Type B pancreatic cell (in vitro differentiated cells): ENCODE results near the gene RBBP8. TPM values are rescaled to one million over a fixed set of nuclear protein-coding genes. Genes with fewer than 3 reads are reported as not detected.
A peak's percentile ranks its signal among the peaks of the same experiment; 100 is the strongest.

ENCODE experiments used
- DNase-seq: peaks from one replicate; pipeline ENCODE4 v3.0.0; 2021; ENCODE audit warnings: mixed read lengths; ENCODE audit not compliant: unreplicated experiment; ENCODE audit errors: extremely low spot score
- H3K27ac Mint-ChIP-seq: 2 replicates; pipeline ENCODE4 v1.8.0; 2021; ENCODE audit warnings: mild to moderate bottlenecking, mixed read lengths
- H3K27me3 Mint-ChIP-seq: 2 replicates; pipeline ENCODE4 v1.8.0; 2021; ENCODE audit warnings: mixed read lengths
- H3K36me3 Mint-ChIP-seq: 2 replicates; pipeline ENCODE4 v1.8.0; 2021; ENCODE audit warnings: mixed read lengths
- H3K4me1 Mint-ChIP-seq: one replicate; pipeline ENCODE4 v1.8.0; 2021; ENCODE audit warnings: mixed read lengths; ENCODE audit not compliant: unreplicated experiment
- H3K4me3 Mint-ChIP-seq: 2 replicates; pipeline ENCODE4 v1.8.0; 2021; ENCODE audit warnings: mild to moderate bottlenecking, mixed read lengths
- H3K9me3 Mint-ChIP-seq: 2 replicates; pipeline ENCODE4 v1.8.0; 2021; ENCODE audit warnings: mixed read lengths
- total RNA-seq: library from RNA; stranded (reverse); gene quantifications from 2 replicates; pipeline ENCODE4 v1.2.1, GENCODE V29; 2021; ENCODE audit warnings: low replicate concordance
- TF ChIP-seq, protein P1 (sequence below): fragments of 200-600 bp; sonication (generic); conservative IDR thresholded peaks from 2 replicates; pipeline ENCODE4 v1.5.0; 2021; ENCODE audit warnings: antibody characterized with exemption, mild to moderate bottlenecking

RBBP8 gene
- total RNA-seq, 1 donor from 2014 or later, result 26.7 TPM

DNA sequence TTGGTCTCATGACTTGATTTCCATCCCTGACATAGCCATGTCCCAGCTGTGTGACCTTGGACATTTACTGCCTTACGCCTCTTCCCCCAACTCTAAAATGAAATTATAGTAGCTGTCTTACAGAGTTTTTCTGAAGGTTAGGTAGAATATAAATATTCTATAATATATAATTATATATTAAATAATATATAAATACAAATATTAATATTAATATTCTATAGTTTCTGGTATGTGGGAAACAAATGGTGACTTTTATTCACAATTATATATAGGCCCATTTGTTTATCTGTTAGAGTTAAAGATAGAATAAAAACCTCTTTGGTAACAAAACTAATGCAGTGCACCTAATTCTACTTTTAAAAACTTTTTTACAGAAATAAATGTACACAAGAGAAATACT lies 1.7 kb downstream of the RBBP8 start:
- no peaks in the 10 kb centered on the region for H3K27me3 Mint-ChIP-seq
- peak overlapping the region; percentile 94 for H3K4me3 Mint-ChIP-seq
- peaks cover 14% of the 10 kb centered on the region for H3K4me1 Mint-ChIP-seq
- TF ChIP-seq, protein P1, sequence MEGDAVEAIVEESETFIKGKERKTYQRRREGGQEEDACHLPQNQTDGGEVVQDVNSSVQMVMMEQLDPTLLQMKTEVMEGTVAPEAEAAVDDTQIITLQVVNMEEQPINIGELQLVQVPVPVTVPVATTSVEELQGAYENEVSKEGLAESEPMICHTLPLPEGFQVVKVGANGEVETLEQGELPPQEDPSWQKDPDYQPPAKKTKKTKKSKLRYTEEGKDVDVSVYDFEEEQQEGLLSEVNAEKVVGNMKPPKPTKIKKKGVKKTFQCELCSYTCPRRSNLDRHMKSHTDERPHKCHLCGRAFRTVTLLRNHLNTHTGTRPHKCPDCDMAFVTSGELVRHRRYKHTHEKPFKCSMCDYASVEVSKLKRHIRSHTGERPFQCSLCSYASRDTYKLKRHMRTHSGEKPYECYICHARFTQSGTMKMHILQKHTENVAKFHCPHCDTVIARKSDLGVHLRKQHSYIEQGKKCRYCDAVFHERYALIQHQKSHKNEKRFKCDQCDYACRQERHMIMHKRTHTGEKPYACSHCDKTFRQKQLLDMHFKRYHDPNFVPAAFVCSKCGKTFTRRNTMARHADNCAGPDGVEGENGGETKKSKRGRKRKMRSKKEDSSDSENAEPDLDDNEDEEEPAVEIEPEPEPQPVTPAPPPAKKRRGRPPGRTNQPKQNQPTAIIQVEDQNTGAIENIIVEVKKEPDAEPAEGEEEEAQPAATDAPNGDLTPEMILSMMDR, result no peak
- H3K27ac Mint-ChIP-seq, result no peak overlapping the region
- DNase-seq, result no peak
- H3K36me3 Mint-ChIP-seq, result peaks cover 14% of the 10 kb centered on the region
- H3K9me3 Mint-ChIP-seq, result no peaks in the 10 kb centered on the region

DNA sequence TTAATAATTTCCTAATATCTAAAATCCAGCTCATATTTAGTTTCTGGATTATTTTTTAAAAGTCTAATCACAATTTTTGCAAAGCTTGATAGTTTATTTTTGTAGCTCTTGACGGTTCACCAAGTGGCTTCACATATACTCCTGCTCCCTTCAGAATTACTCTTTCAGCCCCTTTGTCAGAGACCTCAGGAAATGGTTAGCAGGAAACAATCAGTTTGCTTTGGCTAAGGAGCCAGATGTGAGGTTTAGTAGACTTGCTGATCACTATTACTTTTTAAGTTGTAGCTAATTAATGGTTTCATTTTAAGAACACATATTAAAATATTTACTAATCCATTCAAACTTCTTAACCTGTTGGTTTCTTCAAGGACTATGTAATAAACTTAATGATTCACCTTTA lies 2.3 kb downstream of the RBBP8 start:
- H3K36me3 Mint-ChIP-seq, result peaks cover 18% of the 10 kb centered on the region
- no peaks in the 10 kb centered on the region for H3K9me3 Mint-ChIP-seq
- DNase-seq, result no peak
- no peaks in the 10 kb centered on the region for H3K27me3 Mint-ChIP-seq
- H3K27ac Mint-ChIP-seq, result no peak overlapping the region
- H3K4me1 Mint-ChIP-seq, result peaks cover 14% of the 10 kb centered on the region
- TF ChIP-seq, protein P1, result no peak
- peak overlapping the region; percentile 36 for H3K4me3 Mint-ChIP-seq

DNA sequence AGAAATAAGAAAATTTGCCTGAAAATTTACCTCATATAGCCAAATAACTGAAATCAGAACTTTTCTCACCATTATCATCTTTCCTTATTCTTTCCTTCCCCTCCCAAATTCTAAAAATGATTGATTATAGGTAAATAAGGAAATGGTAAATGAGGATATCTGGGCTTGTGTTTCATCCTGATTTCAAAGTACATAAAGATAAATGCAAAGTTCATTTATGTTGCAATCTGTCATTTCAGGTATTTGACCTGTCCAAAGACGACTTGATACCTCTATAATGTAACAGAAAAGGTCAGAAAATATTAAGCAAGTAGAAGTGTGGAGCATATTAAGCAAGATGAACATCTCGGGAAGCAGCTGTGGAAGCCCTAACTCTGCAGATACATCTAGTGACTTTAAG lies 3.4 kb downstream of the RBBP8 start:
- H3K27me3 Mint-ChIP-seq, result no peaks in the 10 kb centered on the region
- no peak overlapping the region for H3K27ac Mint-ChIP-seq
- H3K36me3 Mint-ChIP-seq, result peaks cover 18% of the 10 kb centered on the region
- H3K9me3 Mint-ChIP-seq, result no peaks in the 10 kb centered on the region
- H3K4me3 Mint-ChIP-seq, result no peak overlapping the region
- no peak for DNase-seq
- TF ChIP-seq, protein P1, result no peak
- peaks cover 14% of the 10 kb centered on the region for H3K4me1 Mint-ChIP-seq

DNA sequence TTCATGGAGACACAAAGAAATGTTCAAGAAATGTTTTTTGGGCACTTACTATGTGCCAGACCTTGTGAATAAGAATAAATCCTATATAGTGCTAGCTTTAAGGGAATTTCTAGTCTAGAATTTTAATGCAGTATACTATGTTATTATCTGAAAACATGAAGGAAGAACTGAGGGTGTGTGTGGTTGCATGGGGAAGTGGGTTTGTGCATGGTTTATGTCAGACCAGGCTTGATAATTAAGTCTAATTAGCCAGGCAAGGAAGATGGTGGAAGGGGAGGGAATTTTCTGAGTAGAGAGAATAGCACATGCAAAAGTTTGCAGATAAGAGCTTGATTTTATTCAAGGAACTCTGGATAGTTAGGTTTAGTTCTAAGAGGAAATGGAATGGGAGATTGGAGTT lies 6.5 kb downstream of the RBBP8 start:
- no peak overlapping the region for H3K4me3 Mint-ChIP-seq
- peaks cover 4% of the 10 kb centered on the region for H3K4me1 Mint-ChIP-seq
- no peak for DNase-seq
- no peak overlapping the region for H3K27ac Mint-ChIP-seq
- H3K36me3 Mint-ChIP-seq, result peaks cover 18% of the 10 kb centered on the region
- H3K27me3 Mint-ChIP-seq, result no peaks in the 10 kb centered on the region
- TF ChIP-seq, protein P1, result no peak
- no peaks in the 10 kb centered on the region for H3K9me3 Mint-ChIP-seq

DNA sequence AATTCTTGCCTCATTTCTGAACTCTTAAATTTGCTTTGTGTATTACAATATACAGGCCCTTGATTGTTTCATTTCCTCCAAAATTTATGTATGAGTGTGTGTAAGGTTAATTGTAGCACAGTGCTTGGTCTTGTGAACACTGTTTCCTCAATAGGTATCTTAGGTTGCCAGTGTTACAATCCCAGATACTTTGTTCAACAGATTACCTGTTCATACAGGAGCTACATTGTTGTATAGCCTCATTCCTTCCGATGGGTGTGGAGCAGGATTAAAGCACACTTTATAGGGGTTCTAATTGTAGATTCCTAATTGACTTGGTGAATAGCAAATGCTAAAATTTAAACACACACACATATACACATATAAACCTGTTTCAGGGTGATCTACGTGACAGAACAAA lies 10.7 kb downstream of the RBBP8 start:
- H3K4me1 Mint-ChIP-seq, result no peaks in the 10 kb centered on the region
- no peak overlapping the region for H3K4me3 Mint-ChIP-seq
- H3K36me3 Mint-ChIP-seq, result peaks cover 14% of the 10 kb centered on the region
- TF ChIP-seq, protein P1, result no peak
- no peak for DNase-seq
- H3K27me3 Mint-ChIP-seq, result no peaks in the 10 kb centered on the region
- H3K9me3 Mint-ChIP-seq, result no peaks in the 10 kb centered on the region
- no peak overlapping the region for H3K27ac Mint-ChIP-seq

DNA sequence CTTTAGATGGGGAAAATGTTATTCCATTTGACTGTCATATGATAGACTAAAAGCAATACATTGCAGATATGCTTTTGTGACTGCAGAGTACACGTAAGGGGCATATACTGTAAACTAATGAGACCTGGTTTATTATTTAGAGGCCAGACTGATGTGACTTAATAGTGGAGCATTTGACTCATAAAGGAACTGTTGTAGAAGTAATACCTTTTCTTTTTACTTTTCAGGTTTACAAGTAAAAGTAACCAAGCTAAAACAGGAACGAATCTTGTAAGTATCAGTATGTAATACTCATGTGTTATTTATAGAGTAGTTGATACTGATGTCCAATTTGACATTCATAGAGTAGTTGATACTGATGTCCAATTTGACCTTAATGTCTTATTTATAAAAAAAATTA lies 13.1 kb downstream of the RBBP8 start:
- Mint-ChIP-seq H3K27ac (no peak overlapping the region), H3K27me3 (no peaks in the 10 kb centered on the region), H3K4me3 (no peak overlapping the region), H3K4me1 (no peaks in the 10 kb centered on the region), H3K9me3 (no peaks in the 10 kb centered on the region), H3K36me3 (peaks cover 17% of the 10 kb centered on the region)
- no peak for DNase-seq
- TF ChIP-seq, protein P1, result no peak
